Thyroid gland (tissue), 4 donors: ENCODE results near the gene MDFI.

Experiments used
- CTCF ChIP-seq, 6 experiments: fragments of 200-600 bp in 3 of 6; fragments of 450-650 bp in 3 of 6; sonication (generic) in 3 of 6; IDR thresholded peaks; one replicate each; pipeline ENCODE4 v1.5.1; 2016 to 2019; ENCODE audit warnings: antibody characterized with exemption in 6 of 6, mild to moderate bottlenecking in 2 of 6, inconsistent platforms in 1 of 6, moderate library complexity in 1 of 6
- POLR2A ChIP-seq, 2 donors: fragments of 450-650 bp; IDR thresholded peaks; one replicate each; pipeline ENCODE4 v1.6.1; 2017; ENCODE audit warnings: antibody characterized with exemption in 2 of 2, mild to moderate bottlenecking in 2 of 2, moderate library complexity in 1 of 2

- TF ChIP-seq CTCF (IDR thresholded peaks at IDR 0.05) (no peak), POLR2A (IDR thresholded peaks at IDR 0.05) (no peak)
Measured at GRCh38 chr6:41640426-41640825, 2.2 kb downstream of the MDFI start.
